Left forelimb (tissue), 1 donor: ENCODE data around the gene ZNF181.
A peak's percentile ranks its signal among the peaks of the same experiment; 100 is the strongest.
"Not testable (repeated sequence)": the region's sequence is repeated elsewhere in the genome, so short reads cannot be mapped to it uniquely, and the experiment has no call there.

ENCODE experiments used
- DNase-seq: peaks from one replicate; pipeline ENCODE4 v3.0.0-alpha.2; 2018; ENCODE audit warnings: low spot score

ZNF181 gene

GRCh38 chr19:34733746-34734536 lies at the start of gene ZNF181:
TSS of gene ZNF181 (plus strand) at chr19:34734243. CDS start at chr19:34735038, 795 bp downstream.
- peak; percentile 93 for DNase-seq

- DNase-seq: not testable (repeated sequence)
Measured at GRCh38 chr19:34685266-34685665, 48.8 kb upstream of the ZNF181 start.

GRCh38 chr19:34686455-34686854 lies 47.6 kb upstream of the ZNF181 start:
- DNase-seq: no peak

- DNase-seq: no peak
Measured at GRCh38 chr19:34687348-34687747, 46.7 kb upstream of the ZNF181 start.

- no peak for DNase-seq
Measured at GRCh38 chr19:34688592-34688991, 45.5 kb upstream of the ZNF181 start.

- DNase-seq: no peak
Measured at GRCh38 chr19:34690372-34690771, 43.7 kb upstream of the ZNF181 start.

GRCh38 chr19:34692549-34692948 lies 41.5 kb upstream of the ZNF181 start:
- DNase-seq: no peak

- DNase-seq: no peak
Measured at GRCh38 chr19:34707661-34708060, 26.4 kb upstream of the ZNF181 start.

GRCh38 chr19:34711890-34712289 lies 22.2 kb upstream of the ZNF181 start:
- DNase-seq: no peak

GRCh38 chr19:34712395-34713261 lies 21.4 kb upstream of the ZNF181 start:
- no peak for DNase-seq

- DNase-seq: no peak
Measured at GRCh38 chr19:34713262-34713637, 20.8 kb upstream of the ZNF181 start.

GRCh38 chr19:34715357-34715756 lies 18.7 kb upstream of the ZNF181 start:
- no peak for DNase-seq

- DNase-seq: no peak
Measured at GRCh38 chr19:34722353-34722752, 11.7 kb upstream of the ZNF181 start.

- no peak for DNase-seq
Measured at GRCh38 chr19:34725400-34725799, 8.6 kb upstream of the ZNF181 start.

- DNase-seq: no peak
Measured at GRCh38 chr19:34731019-34731829, 2.8 kb upstream of the ZNF181 start.

GRCh38 chr19:34731964-34732363 lies 2.1 kb upstream of the ZNF181 start:
- no peak for DNase-seq

- DNase-seq: no peak
Measured at GRCh38 chr19:34732612-34733211, 1.3 kb upstream of the ZNF181 start.

GRCh38 chr19:34733266-34733745 lies 737 bp upstream of the ZNF181 start:
- DNase-seq: no peak

GRCh38 chr19:34734537-34735103 lies 577 bp downstream of the ZNF181 start:
- no peak for DNase-seq

GRCh38 chr19:34744896-34745690 lies 11.1 kb downstream of the ZNF181 start:
- no peak for DNase-seq

GRCh38 chr19:34757441-34757840 lies 23.4 kb downstream of the ZNF181 start:
- DNase-seq: no peak
